HepG2 (cell line): ENCODE data around the gene ATL2. TPM values are rescaled to one million over a fixed set of nuclear protein-coding genes. Genes with fewer than 3 reads are reported as not detected.
A peak's percentile ranks its signal among the peaks of the same experiment; 100 is the strongest.

Experiments used
- CHD4 ChIP-seq: fragments of 200-600 bp; sonication (generic); IDR thresholded peaks from 2 replicates; pipeline ENCODE4 v1.7.0; 2017; ENCODE audit warnings: mild to moderate bottlenecking, low read length, borderline replicate concordance
- FOXA1 ChIP-seq, 2 experiments: fragments of 450-650 bp in 1 of 2; sonication (generic) in 1 of 2; formaldehyde crosslinking in 1 of 2; IDR thresholded peaks; 2 replicates each; pipeline versions ENCODE4 v1.4.0 to v1.6.1; 2016 to 2020; ENCODE audit warnings: missing genetic modification reagents in 1 of 2
- GLMP ChIP-seq: sonication (generic); formaldehyde crosslinking; IDR thresholded peaks from 2 replicates; pipeline ENCODE4 v1.9.0; 2021; ENCODE audit warnings: missing genetic modification reagents, mild to moderate bottlenecking, borderline replicate concordance
- JUNB ChIP-seq: sonication (generic); formaldehyde crosslinking; IDR thresholded peaks from 2 replicates; pipeline ENCODE4 v1.8.0; 2022; ENCODE audit warnings: missing genetic modification reagents, mild to moderate bottlenecking, borderline replicate concordance
- SETDB1 ChIP-seq: sonication (generic); formaldehyde crosslinking; IDR thresholded peaks from 2 replicates; pipeline ENCODE4 v1.5.1; 2020; ENCODE audit warnings: missing genetic modification reagents, mild to moderate bottlenecking, borderline replicate concordance
- SNAI1 ChIP-seq: sonication (generic); formaldehyde crosslinking; IDR thresholded peaks from 2 replicates; pipeline ENCODE4 v1.5.0; 2020; ENCODE audit warnings: mild to moderate bottlenecking, missing genetic modification reagents, borderline replicate concordance
- TFE3 ChIP-seq: IDR thresholded peaks from 2 replicates; pipeline ENCODE4 v1.6.1; 2016
- WIZ ChIP-seq: sonication (generic); formaldehyde crosslinking; IDR thresholded peaks from 2 replicates; pipeline ENCODE4 v1.5.1; 2020; ENCODE audit warnings: mild to moderate bottlenecking, missing genetic modification reagents
- ZBTB20 ChIP-seq: sonication (generic); formaldehyde crosslinking; IDR thresholded peaks from 2 replicates; pipeline ENCODE4 v1.8.1; 2023; ENCODE audit warnings: missing genetic modification reagents, low read depth, mild to moderate bottlenecking, borderline replicate concordance
- ZBTB7B ChIP-seq: sonication (generic); formaldehyde crosslinking; IDR thresholded peaks from 2 replicates; pipeline ENCODE4 v1.4.0; 2020; ENCODE audit warnings: missing genetic modification reagents
- ZFP90 ChIP-seq: sonication (generic); formaldehyde crosslinking; IDR thresholded peaks from 2 replicates; pipeline ENCODE4 v1.8.0; 2022; ENCODE audit warnings: missing genetic modification reagents, mild to moderate bottlenecking, inconsistent platforms, borderline replicate concordance
- ZHX1 ChIP-seq: sonication (generic); formaldehyde crosslinking; IDR thresholded peaks from 2 replicates; pipeline ENCODE4 v1.8.1; 2022; ENCODE audit warnings: low read depth, mild to moderate bottlenecking, missing genetic modification reagents
- ZNF274 ChIP-seq: sonication (generic); formaldehyde crosslinking; IDR thresholded peaks from 2 replicates; pipeline ENCODE4 v1.5.1; 2020; ENCODE audit warnings: mild to moderate bottlenecking, missing genetic modification reagents
- ZNF619 ChIP-seq: sonication (generic); formaldehyde crosslinking; IDR thresholded peaks from 2 replicates; pipeline ENCODE4 v1.4.0; 2020; ENCODE audit warnings: mild to moderate bottlenecking, missing genetic modification reagents
- ZNF776 ChIP-seq: sonication (generic); formaldehyde crosslinking; IDR thresholded peaks from 2 replicates; pipeline ENCODE4 v1.4.0; 2020; ENCODE audit warnings: mild to moderate bottlenecking, missing genetic modification reagents
- ZSCAN25 ChIP-seq: sonication (generic); formaldehyde crosslinking; IDR thresholded peaks from 2 replicates; pipeline ENCODE4 v1.8.0; 2022; ENCODE audit warnings: mild to moderate bottlenecking, missing genetic modification reagents
- polyA plus RNA-seq, 8 experiments: library from polyadenylated mRNA; depleted of rRNA in 3 of 8; stranded (reverse) in 7 of 8; unstranded in 1 of 8; fragments of >200 nt; fragmentation: Illumina TruSeq in 4 of 8; extraction: Trizol in 4 of 8; gene quantifications; 2 replicates each; pipeline versions ENCODE4 v1.2.1 to v1.2.3, GENCODE V29; 2011 to 2016; ENCODE audit warnings: low read depth in 4 of 8, missing spikeins in 1 of 8, mixed read lengths in 1 of 8; ENCODE audit not compliant: insufficient read depth in 1 of 8
- total RNA-seq, 5 experiments: library from RNA; depleted of rRNA; stranded (reverse); fragments of >200 nt; fragmentation: Illumina TruSeq; extraction: Trizol; gene quantifications; 2 replicates each; pipeline ENCODE4 v1.2.3, GENCODE V29; 2016; ENCODE audit warnings: low read depth in 1 of 5
- TF ChIP-seq, protein P1 (sequence below): sonication (generic); formaldehyde crosslinking; conservative IDR thresholded peaks from 2 replicates; pipeline ENCODE4 v1.4.0; 2020; ENCODE audit warnings: missing genetic modification reagents
- TF ChIP-seq, protein P2 (sequence below): sonication (generic); formaldehyde crosslinking; IDR thresholded peaks from 2 replicates; pipeline ENCODE4 v1.9.0; 2021; ENCODE audit warnings: missing genetic modification reagents, borderline replicate concordance

Gene ATL2
- total and polyA plus RNA-seq, 2 of the 13 experiments (the other 11 are each of a cell fraction or from before 2014, with no cell fraction given): 56.5 to 119 TPM

- TF ChIP-seq ZHX1 (no peak), ZNF619 (CRISPR knock-in tag) (no peak), JUNB (CRISPR knock-in tag) (no peak), FOXA1 (IDR thresholded peaks at IDR 0.05) (no peak), FOXA1 (CRISPR knock-in tag; IDR thresholded peaks at IDR 0.05) (peak; percentile 52; the same call in 1 of the 2 replicates), WIZ (no peak), CHD4 (no peak), ZBTB7B (no peak), ZSCAN25 (no peak), SETDB1 (CRISPR knock-in tag) (no peak), ZNF776 (no peak), ZNF274 (CRISPR knock-in tag) (no peak), ZFP90 (CRISPR knock-in tag) (no peak), SNAI1 (CRISPR knock-in tag) (no peak), GLMP (no peak), ZBTB20 (CRISPR knock-in tag) (no peak), TFE3 (0 out of 2 replicates have a peak, but pooled peaks have one; percentile 24)
- TF ChIP-seq, protein P1, sequence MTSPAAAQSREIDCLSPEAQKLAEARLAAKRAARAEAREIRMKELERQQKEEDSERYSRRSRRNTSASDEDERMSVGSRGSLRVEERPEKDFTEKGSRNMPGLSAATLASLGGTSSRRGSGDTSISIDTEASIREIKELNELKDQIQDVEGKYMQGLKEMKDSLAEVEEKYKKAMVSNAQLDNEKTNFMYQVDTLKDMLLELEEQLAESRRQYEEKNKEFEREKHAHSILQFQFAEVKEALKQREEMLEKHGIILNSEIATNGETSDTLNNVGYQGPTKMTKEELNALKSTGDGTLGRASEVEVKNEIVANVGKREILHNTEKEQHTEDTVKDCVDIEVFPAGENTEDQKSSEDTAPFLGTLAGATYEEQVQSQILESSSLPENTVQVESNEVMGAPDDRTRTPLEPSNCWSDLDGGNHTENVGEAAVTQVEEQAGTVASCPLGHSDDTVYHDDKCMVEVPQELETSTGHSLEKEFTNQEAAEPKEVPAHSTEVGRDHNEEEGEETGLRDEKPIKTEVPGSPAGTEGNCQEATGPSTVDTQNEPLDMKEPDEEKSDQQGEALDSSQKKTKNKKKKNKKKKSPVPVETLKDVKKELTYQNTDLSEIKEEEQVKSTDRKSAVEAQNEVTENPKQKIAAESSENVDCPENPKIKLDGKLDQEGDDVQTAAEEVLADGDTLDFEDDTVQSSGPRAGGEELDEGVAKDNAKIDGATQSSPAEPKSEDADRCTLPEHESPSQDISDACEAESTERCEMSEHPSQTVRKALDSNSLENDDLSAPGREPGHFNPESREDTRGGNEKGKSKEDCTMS (CRISPR knock-in tag): no peak
- TF ChIP-seq, protein P2, sequence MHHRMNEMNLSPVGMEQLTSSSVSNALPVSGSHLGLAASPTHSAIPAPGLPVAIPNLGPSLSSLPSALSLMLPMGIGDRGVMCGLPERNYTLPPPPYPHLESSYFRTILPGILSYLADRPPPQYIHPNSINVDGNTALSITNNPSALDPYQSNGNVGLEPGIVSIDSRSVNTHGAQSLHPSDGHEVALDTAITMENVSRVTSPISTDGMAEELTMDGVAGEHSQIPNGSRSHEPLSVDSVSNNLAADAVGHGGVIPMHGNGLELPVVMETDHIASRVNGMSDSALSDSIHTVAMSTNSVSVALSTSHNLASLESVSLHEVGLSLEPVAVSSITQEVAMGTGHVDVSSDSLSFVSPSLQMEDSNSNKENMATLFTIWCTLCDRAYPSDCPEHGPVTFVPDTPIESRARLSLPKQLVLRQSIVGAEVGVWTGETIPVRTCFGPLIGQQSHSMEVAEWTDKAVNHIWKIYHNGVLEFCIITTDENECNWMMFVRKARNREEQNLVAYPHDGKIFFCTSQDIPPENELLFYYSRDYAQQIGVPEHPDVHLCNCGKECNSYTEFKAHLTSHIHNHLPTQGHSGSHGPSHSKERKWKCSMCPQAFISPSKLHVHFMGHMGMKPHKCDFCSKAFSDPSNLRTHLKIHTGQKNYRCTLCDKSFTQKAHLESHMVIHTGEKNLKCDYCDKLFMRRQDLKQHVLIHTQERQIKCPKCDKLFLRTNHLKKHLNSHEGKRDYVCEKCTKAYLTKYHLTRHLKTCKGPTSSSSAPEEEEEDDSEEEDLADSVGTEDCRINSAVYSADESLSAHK (CRISPR knock-in tag): no peak
These were observed 31.6 kb downstream of the ATL2 start (continued) for GRCh38 chr2:38345323-38346038.
